SKM-1 (cell line): ENCODE results near the gene AADACL4.

Source experiments
- DNase-seq: peaks from one replicate; lab custom pipeline; 2025; ENCODE audit not compliant: unreplicated experiment; lab: John Stamatoyannopoulos, UW

AADACL4 gene

GRCh38 chr1:12643785-12644184 is at the start of gene AADACL4:
Gene AADACL4 (plus strand): TSS chr1:12644085. CDS start chr1:12644547, 462 bp downstream.
- no peak for DNase-seq

- DNase-seq, result no peak
These were observed 49.4 kb upstream of the AADACL4 start for GRCh38 chr1:12594490-12594889.

DNA sequence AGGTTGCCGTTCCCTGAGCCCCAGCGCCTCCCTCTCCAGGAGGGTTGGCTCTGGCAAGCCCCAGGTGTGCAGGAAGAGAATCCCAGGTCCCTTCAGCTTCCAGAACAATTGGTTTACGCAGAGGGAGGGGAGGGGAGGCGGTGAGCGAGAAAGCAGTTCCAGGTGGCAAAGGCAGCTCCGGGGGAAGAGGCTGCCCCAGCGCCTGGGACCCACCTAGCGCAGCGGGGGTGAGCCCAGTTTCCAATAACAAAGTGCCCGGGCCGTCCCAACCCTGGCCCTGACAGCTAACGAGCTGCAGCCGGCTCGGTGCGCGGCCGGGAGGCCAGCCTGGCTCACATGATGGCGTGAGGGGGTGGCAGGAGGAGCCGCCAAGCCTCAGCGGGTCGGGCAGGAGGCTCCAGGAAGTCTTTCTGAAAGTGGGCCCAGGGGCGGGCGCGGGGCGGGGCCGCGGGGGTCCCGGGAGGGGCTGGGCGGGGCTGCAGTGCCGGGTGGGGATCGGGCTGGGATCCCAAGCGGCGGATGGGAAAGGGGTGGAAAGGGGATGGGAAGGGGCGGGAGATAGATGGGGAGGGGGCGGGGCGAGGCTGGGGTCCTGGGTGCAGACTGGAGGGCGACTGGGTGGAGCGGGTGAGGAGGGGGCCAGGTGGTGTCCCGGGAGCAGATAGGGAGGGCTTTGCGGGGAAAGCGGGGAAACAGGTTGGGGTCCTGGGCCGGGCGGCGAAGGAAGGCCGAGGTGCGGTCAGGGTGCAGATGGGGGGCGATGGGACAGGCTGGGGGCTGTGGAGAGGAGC is 48.7 kb upstream of the AADACL4 start:
- no peak for DNase-seq

DNA sequence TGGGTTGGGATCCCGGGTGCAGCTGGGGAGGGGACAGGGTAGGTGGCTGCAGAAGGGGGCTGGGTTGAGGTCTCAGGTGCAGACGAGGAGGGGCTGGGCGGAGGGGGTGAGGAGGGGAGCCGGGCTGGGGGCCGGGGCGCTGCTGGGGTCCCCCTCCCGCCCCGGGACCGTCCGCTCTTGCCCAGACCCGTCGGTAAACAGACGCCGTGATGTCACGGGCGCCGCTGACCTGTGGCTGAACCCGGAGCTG is 48.2 kb upstream of the AADACL4 start:
- DNase-seq, result no peak

- peak; percentile 83 for DNase-seq
These were observed 47.7 kb upstream of the AADACL4 start for GRCh38 chr1:12596007-12596821.

GRCh38 chr1:12597792-12598191 is 46.1 kb upstream of the AADACL4 start:
- no peak for DNase-seq

DNA sequence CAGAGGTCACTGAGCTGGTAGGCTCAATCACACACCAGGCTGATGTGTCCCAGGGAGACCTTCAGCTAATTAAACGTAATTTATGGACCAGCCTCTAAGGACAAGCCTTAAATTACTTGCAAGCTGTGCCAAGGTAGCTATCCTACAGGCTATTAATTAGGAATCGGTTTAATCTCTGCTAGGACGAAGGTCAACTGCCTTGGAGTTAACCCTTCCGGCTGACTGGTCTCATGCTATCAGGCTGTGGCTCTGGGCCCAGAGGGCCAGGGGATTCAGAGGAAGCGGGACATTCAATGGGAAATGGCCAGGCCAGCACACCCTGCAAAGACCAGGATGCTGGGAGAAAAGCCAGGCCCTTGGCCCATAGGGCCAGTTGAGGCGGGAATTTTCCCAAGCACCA is 44.9 kb upstream of the AADACL4 start:
- no peak for DNase-seq

GRCh38 chr1:12599657-12600056 is 44.2 kb upstream of the AADACL4 start:
- no peak for DNase-seq

GRCh38 chr1:12600335-12600734 is 43.5 kb upstream of the AADACL4 start:
- DNase-seq, result no peak

- DNase-seq, result no peak
These were observed 42.8 kb upstream of the AADACL4 start for GRCh38 chr1:12600880-12601633.

DNA sequence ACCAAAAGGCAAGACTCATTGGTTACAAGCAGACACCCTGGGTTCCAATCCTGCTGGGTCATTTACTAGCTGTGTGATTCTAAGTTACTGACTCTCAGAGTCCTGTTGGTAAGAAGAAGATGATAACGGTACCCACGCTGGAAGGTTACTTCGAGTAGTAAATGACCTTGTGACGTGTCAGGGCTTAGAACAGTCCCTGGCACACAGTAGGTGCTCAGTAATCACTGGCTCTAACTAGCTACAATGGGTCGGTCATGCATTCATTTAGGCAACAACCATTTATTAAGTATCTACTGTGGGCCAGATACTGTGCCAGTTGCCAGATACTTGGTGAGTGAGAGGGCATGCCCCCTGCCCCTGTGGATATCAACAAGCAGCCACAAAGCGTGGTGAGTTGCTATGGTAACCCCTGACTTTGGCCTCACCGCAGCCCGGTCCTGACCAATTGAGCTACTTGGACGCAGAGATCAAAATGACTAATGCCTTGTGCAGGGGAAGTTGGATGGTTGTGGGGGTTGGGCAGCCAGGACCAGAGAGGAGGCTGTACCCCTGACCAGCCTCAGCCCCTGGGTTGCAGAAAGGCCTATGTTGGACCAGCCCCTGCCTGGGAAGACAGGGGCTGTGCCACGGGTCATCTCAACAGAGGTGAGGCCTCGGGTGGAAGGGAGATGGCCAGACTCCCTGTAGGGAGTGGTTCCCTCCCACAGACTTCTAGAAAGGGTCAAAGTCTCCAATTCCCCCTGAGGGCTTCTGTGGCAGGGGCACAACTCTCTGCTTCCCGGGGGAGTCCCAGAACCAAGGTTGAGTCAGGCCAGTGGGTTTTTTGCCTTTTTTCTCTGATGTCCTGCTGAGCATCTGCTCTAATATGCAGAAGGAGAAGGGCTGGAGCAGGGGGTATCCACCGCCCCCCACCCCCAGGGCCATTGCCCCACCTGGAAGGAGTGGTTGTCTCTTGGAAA is 41.9 kb upstream of the AADACL4 start:
- peak; percentile 9 for DNase-seq

DNA sequence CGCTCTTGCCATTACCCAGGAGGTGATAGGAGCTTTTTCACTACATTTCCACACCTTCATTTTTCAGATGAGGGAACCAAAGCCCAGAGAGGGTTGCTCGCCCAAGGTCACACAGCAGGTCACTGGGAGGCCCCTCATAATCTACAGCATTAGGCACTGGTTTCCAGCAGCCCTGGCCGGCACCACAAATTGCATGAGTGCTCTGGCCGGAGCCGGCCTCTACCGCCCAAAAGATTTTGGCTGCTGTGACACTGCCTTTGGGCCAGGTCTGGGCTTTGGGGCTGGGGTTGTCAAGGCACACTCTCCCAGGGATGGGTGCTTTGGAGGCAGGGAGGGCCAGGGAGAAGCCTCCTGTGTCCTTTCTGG is 41.2 kb upstream of the AADACL4 start:
- no peak for DNase-seq

GRCh38 chr1:12603224-12603623 is 40.7 kb upstream of the AADACL4 start:
- DNase-seq, result no peak

DNA sequence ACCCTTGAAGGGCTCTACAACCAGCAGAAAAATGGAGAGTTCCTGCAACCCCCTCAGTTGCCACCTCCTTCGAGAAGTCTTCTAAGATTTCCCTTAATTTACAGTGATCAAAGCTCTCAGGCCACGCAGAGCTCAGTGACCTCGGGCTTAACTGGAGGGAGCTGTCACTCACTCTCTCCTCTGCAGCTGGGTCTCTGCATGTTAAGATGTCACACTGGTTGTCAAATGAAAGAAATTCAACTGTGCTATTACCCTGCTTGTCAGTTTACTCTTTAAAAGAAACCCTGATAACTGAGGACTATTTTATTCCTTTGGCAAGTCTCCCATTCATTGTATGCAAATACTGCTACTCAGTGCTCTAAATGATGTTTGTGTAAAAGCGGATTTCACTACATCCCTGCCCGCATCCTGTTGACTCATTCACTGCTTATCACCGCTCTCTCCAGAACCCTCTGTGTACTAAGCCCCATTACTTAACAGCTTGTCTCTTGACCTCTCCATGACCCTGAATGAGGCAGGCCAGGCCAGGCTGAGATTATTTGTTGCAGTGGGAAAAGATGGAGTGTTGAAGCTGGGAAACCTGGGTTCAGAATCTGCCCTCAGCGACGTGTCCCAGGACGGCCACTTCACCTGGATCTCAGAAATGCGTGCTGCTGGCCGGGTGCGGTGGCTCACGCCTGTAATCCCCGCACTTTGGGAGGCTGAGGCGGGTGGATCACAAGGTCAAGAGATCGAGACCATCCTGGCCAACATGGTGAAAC is 39.6 kb upstream of the AADACL4 start:
- peak; percentile 91 for DNase-seq

DNA sequence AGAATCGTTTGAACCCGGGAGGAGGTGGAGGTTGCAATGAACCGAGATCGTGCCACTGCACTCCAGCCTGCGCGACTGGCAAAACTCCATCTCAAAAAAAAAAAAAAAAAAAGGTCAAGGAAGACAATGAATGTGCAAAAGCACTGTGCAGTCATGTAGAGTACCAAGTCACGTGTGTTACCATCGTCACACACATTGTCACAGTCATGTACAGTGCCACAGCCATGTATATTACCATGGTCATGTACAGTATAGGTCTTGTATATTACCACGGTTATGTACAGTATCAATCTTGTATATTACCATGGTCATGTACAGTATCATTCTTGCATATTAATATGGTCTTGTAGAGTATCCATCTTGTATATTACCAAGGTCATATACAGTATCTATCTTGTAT is 38.9 kb upstream of the AADACL4 start:
- no peak for DNase-seq

DNA sequence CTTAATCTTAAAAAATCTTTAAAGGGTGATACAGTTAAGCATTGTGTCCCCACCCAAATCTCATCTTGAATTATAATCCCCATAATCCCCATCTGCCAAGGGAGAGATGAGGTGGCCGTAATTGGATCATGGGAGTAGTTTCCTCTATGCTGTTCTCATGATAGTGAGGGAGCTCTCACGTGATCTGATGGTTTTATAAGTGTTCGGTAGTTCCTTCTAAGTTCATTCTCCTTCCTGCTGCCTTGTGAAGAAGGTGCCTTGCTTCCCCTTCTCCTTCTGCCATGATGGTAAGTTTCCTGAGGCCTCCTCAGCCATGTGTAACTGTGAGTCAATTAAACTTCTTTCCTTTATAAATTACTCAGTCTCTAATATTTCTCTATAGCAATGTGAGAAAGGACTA is 36.6 kb upstream of the AADACL4 start:
- no peak for DNase-seq

- DNase-seq, result no peak
These were observed 35.5 kb upstream of the AADACL4 start for GRCh38 chr1:12608311-12608957.

DNA sequence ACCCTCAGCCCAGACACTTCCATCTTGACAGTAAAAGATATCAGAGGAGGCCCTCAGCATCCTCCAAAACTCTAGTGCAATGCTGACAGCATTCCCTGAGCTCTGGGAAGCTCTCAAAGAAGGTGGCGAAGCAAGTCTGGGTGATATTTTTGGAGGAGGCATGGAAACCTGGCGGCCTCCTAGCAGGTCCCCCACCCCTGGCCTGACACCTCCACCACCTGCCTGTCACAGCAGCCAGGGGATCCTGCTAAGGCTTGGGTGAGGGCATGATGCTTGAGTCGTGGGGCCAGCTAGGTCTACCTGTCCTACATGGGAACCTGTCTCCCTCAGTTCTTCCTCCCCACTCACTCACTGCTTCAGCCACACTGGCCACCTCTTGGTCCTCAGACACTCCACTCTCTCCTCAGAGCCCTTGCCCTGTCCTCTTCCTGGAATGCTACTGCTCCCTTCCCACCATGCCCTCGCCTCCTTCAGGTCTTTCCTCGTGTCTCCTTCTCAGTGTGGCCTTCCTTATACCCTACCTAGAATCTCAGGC is 34.3 kb upstream of the AADACL4 start:
- DNase-seq, result no peak

DNA sequence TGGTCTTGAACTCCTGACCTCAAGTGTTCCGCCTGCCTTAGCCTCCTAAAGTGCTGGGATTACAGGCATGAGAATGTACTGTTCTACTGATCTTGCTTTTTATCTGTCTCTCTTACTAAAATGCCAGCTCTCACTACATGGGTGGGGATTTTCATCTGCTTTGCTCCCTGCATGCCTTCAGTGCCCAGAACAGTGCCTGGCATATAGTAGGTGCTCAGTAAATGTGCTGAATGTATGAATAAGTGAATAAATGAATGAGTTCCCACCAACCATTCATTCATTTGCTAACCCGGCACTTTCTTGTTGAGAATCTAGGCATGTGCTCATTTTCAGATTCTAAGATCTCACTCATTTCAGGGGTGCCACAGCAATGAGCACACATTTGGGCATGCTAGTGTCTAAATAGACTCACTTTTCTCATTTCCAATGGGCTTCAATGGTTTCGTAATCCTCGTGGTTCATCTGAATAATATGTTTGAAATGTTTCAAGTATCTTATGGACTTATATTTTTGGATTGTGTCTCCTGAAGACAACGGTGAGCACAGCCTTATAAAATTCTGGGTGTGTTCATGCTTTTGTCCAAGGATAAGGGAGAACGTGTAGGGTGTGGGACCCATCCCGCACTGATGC is 33.5 kb upstream of the AADACL4 start:
- no peak for DNase-seq
